Activated CD4-positive, CD25-positive, alpha-beta regulatory T cell treated with anti-CD3 and anti-CD28 coated beads, Interleukin-2, amount 50 U/mL, for 16 hours (primary cell): ENCODE results near the gene NMNAT2.

ENCODE experiments used
- DNase-seq: peaks from one replicate; pipeline ENCODE4 v3.0.0-alpha.2; 2020; ENCODE audit warnings: low read depth, low spot score

NMNAT2 gene

DNA sequence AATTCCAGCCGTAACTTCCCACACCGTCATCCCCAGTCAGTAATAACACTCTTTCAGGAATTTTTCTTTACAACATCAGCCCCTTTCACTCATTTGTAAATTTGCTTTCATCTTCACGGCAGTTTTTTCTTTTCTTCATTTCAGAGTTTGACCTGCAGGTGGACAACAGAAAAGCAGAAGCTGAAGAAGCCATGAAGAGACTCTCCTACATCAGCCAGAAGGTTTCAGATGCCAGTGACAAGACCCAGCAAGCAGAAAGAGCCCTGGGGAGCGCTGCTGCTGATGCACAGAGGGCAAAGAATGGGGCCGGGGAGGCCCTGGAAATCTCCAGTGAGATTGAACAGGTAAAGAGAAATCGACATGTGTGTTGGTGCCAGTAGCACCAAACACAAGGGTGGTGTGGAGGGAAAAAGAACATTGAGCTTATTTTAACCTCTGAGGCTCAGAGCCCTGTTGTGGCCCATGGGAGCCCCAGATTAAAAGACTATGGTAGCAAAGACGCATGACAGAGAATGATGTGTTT lies 178.9 kb downstream of the NMNAT2 start:
- DNase-seq, result no peak

DNA sequence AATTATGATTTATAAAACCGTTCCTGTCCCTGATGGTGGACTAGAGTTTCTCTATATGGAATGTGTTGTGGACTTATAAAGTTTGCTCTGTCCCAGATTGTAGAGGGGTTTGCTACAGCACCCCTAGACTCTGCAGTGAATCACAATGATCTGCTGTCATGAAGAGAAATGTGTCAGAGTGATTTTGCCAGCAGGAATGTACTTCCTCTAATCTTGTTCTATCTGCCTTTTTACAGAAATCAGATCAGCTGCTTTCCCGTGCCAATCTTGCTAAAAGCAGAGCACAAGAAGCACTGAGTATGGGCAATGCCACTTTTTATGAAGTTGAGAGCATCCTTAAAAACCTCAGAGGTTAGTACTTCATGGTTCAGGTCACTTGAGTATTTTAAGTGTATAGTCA lies 180.1 kb downstream of the NMNAT2 start:
- no peak for DNase-seq

DNA sequence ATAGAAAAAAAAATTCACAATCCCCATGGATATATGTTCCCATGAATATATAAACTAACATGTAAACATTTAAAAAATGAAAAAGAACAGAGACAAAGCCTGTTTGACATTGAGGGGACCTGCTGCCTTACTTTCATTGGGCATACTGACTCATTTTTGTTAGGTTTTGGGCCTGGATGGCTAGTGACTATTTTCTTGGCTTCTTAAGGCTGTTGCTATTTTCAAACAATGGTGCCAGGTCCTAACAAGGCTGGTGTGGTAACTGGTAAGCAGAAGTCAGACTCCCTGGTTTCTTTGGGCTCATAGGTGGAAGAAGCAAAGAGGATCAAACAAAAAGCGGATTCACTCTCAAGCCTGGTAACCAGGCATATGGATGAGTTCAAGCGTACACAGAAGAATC lies 181.1 kb downstream of the NMNAT2 start:
- DNase-seq, result no peak

- no peak for DNase-seq
Observed at GRCh38 chr1:183236158-183236725, 181.9 kb downstream of the NMNAT2 start.

DNA sequence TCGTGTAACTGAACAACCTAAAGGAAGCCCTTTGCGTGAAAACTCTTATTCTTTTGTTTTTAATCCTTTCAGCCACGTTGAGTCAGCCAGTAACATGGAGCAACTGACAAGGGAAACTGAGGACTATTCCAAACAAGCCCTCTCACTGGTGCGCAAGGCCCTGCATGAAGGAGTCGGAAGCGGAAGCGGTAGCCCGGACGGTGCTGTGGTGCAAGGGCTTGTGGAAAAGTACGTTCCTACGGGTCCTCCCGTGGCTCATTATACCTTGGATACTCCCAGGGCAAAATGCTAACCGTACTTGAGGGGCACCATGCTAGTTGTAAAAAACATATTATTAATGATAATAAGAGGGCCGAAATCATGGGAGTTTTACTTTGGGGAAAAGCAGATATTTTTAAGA lies 182.7 kb downstream of the NMNAT2 start:
- no peak for DNase-seq

- DNase-seq, result no peak
Observed at GRCh38 chr1:183234660-183235476, 183.3 kb downstream of the NMNAT2 start.

GRCh38 chr1:183233113-183233512 lies 185.1 kb downstream of the NMNAT2 start:
- DNase-seq, result no peak

DNA sequence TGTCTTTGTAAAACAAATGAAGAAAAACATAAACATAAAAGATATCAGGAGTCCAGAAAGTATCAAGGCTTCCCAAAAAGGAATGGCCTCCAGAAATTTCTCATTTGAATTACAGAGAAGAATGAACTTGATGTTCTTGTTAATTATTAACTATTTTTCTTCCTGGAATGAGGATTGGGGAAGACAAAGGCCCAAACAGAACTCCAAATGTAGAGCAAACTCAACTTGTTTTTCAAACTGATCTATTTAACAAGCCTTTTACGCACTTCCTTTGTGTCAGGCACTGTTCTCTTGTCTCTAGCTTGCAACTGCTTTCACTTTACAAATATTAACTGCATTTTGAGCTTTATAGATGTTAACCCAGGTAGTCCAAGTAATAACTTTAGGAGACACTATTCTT lies 186.6 kb downstream of the NMNAT2 start:
- no peak for DNase-seq

DNA sequence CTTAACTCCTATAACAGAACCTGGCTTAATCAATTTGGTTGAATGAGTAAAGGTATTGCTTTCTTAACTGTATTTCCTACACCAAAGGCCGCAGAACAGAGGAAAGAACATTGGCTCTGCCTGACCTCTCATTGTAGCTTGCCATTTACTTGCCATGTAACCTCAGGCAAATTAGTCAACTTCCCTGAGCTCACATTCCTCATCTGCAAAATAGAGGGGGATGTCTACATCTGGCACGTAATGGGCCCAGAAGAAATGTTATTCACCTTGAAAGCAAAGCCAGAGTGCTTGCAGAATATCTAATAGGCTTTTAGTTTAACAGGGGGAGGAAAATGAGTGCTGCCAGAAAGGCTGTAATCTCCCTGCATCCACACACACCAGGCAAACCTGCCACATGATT lies 187.8 kb downstream of the NMNAT2 start:
- DNase-seq, result no peak

DNA sequence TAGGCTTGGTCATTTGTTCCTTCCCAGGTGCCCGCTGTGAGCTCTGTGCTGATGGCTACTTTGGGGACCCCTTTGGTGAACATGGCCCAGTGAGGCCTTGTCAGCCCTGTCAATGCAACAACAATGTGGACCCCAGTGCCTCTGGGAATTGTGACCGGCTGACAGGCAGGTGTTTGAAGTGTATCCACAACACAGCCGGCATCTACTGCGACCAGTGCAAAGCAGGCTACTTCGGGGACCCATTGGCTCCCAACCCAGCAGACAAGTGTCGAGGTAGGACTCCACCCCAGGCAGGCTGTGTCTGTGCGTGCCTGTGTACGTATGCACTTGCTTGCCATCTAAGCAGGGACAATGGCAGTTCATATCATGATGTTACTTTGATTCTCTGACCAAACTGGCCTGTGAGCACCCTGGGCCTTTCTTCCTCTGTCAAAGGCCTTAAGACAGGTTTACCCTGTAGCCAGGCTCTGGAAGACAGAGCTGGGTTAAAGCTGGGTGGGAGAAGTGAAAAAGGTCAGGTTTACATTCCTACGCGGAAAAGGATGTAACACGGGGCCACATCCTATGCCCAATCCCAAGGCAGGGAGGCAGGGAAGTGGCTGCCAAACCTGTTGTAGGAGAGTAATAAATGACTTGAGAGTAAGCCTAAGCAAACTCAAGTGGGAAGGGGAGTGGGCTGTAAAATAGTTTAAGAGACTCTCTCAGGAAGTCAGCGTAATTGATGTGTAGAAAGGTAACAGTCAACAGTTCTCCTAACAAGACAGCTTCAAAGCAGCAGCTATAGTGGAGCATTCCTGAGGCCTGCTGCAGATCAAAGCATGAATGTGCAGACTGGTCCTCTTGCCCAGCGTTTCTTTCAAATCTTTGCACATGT lies 189.6 kb downstream of the NMNAT2 start:
- DNase-seq, result no peak

- no peak for DNase-seq
Observed at GRCh38 chr1:183227422-183228346, 190.5 kb downstream of the NMNAT2 start.

DNA sequence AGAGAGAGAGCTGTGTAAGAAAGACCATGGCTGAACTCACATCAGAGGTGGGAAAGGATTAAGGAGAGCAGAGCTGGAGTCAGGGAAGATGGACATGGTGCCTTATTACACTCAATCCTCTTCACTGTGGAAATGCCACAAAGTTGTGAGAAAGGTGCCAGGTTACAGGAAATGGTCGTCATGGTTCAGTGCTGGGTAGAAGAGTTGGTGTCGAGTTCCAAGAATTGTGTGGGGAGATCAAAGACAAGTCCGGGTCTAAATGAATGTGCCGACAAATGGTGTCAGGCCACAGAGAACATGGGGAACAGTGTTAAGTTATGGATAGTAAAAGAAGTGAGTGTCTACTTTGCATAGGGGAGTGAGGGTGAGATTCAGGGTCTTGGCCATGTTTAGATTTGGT lies 191.2 kb downstream of the NMNAT2 start:
- no peak for DNase-seq

- no peak for DNase-seq
Observed at GRCh38 chr1:183226361-183226760, 191.8 kb downstream of the NMNAT2 start.

- no peak for DNase-seq
Observed at GRCh38 chr1:183223467-183223866, 194.7 kb downstream of the NMNAT2 start.

GRCh38 chr1:183222909-183223308 lies 195.3 kb downstream of the NMNAT2 start:
- no peak for DNase-seq

GRCh38 chr1:183219616-183220009 lies 198.6 kb downstream of the NMNAT2 start:
- DNase-seq, result no peak

GRCh38 chr1:183218971-183219615 lies 199.1 kb downstream of the NMNAT2 start:
- DNase-seq, result no peak

DNA sequence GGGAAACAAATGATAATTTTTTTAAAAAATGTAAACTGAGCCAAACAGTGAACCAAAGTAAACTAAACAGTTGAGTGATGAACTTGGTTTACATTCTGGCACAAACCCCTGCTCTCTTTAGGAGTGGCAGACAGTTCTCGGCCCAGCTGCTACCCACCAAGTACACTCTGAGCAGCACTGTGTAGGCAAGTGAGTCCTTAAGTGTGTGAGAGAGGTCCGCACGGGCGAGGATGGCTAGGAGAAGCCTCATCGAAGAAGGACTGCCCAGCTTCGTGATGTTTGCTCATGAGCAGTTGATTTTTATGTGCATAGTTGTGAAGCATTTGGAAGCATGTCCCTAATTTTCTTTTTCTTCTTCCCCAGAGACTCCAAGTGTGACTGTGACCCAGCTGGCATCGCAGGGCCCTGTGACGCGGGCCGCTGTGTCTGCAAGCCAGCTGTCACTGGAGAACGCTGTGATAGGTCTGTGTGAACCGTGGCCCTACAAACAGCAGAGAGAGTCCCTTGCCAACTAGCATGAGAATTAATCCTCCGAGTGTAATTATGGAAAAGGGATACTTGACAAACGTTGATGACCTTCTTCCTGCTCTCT lies 200.1 kb downstream of the NMNAT2 start:
- no peak for DNase-seq

DNA sequence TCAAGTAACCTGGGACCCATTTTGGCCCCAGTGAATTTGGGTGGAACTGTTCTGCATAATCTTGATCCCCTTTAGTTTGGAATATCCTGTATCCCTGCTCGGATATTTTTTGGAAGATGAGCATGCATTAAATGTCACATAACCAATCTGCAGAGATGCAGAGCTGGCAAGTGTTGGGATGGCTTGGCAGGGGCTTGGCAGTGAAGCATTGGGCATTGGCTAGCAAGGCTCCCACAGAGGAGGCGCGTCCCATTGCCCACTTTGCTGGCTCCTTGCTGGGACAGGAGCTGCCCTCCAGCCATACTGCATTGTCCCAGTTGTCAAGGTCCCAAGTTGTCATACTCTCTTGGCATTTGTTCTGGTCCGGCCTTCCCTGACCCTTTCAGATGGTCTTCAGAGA lies 202.2 kb downstream of the NMNAT2 start:
- DNase-seq, result no peak

DNA sequence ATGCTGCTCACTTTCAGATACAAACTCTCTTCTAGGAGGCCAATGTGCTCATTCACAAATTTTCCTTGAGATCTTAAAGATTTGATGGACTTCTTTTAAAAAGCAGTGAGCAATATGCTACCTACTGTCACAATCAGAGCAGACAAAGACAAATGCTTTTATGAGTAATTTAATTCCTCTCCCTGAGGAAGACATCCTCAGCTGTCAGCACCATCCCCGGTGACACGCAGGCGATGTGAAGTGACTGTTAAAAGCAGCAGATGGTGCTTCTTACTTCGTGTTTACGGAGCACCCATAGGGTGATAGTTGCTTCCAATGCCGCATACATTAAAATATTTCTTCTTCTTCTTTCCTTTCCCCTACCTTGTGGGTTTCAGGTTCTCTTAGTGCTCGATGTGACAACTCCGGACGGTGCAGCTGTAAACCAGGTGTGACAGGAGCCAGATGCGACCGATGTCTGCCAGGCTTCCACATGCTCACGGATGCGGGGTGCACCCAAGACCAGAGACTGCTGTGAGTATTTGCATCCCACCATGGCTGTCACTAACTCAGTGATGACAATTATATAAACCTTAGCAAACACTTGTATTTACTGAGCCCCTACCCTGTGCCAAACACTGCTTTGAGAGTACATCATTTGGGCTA lies 203.0 kb downstream of the NMNAT2 start:
- no peak for DNase-seq
